ENCODE results near the gene LDLRAD4. TPM values are rescaled to one million over a fixed set of nuclear protein-coding genes. Genes with fewer than 3 reads are reported as not detected.

Gene LDLRAD4
- total and polyA plus RNA-seq, 9 of the 15 experiments (the other 6 are each of a cell fraction or from before 2014, with no cell fraction given) = 0.01 TPM; not detected in 8

GRCh38 chr18:13337369-13337768 lies 118.8 kb downstream of the LDLRAD4 start:
- H3K4me3 ChIP-seq = no peak overlapping the region
- H3K9me1 ChIP-seq (ENCODE audit: control insufficient read depth, insufficient read depth, low read length) = no peaks in the 10 kb centered on the region
- H3K36me3 ChIP-seq (ENCODE audit: control insufficient read depth, insufficient read depth, low read length) = no peaks in the 10 kb centered on the region
- no peak overlapping the region for H3K27ac ChIP-seq (ENCODE audit: extremely low read depth, low read depth, low read length)
- ChIA-PET CTCF (ENCODE audit: low intra/inter-chr PET ratio) (no interaction called here), POLR2A (no interaction called here)
- H3K4me2 ChIP-seq (ENCODE audit: insufficient read depth, low read length) = no peak overlapping the region
- no peak overlapping the region for H3K9ac ChIP-seq (ENCODE audit: insufficient read depth in 1 of 2, low read depth in 2 of 2, low read length in 2 of 2)
- H3K27me3 ChIP-seq (ENCODE audit: control insufficient read depth in 2 of 2, insufficient read depth in 2 of 2, low read length in 2 of 2) = no peaks in the 10 kb centered on the region; a peak in 1 of 5 replicates
- intact Hi-C loops (cut with micrococcal nuclease) = no loop called here
- H3K9me3 ChIP-seq (replicated peaks; ENCODE audit: control insufficient read depth, insufficient read depth, low read depth, low read length) = no peaks in the 10 kb centered on the region
- H4K20me1 ChIP-seq (replicated peaks; ENCODE audit: control insufficient read depth, insufficient read depth, low read length) = no peaks in the 10 kb centered on the region
- H2AFZ ChIP-seq (ENCODE audit: low read depth, low read length) = no peak overlapping the region
- WGBS (ENCODE audit: insufficient coverage, low coverage, missing lambda C conversion rate) = 0% methylated on average over 6 of the region's 6 CpGs
- in situ Hi-C loops (cut with MboI) = no loop called here
- no peaks in the 10 kb centered on the region for H3K79me2 ChIP-seq (ENCODE audit: control insufficient read depth, insufficient read depth, low read length)
- no peak for ATAC-seq
- DNase-seq (ENCODE audit: extremely low read depth in 1 of 4, low spot score in 3 of 4) = no peak
- BruUV-seq (replicated peaks) = no TSS peak
- TF ChIP-seq GTF2E2 (tag; IDR thresholded peaks at IDR 0.05) = no peak
- TF ChIP-seq RBM14 (IDR thresholded peaks at IDR 0.05; ENCODE audit: borderline replicate concordance, insufficient read depth, low read depth, low read length) = no peak
- TF ChIP-seq STAT5A (IDR thresholded peaks at IDR 0.05; ENCODE audit: borderline replicate concordance, low read length) = no peak
- TF ChIP-seq NCOR1 (IDR thresholded peaks at IDR 0.05) = no peak
- TF ChIP-seq NR0B1 (IDR thresholded peaks at IDR 0.05; ENCODE audit: partially characterized antibody) = no peak
- TF ChIP-seq SRF (CRISPR knock-in tag; IDR thresholded peaks at IDR 0.05) = no peak
- no peak for TF ChIP-seq MYNN (IDR thresholded peaks at IDR 0.05)
- TF ChIP-seq MYNN (CRISPR knock-in tag; IDR thresholded peaks at IDR 0.05) = no peak
- TF ChIP-seq ZBTB33 (CRISPR knock-in tag; IDR thresholded peaks at IDR 0.05) = no peak
- no peak for TF ChIP-seq EWSR1 (IDR thresholded peaks at IDR 0.05; ENCODE audit: borderline replicate concordance, low read depth, partially characterized antibody)
- no peak for TF ChIP-seq NFXL1 (CRISPR knock-in tag; IDR thresholded peaks at IDR 0.05)
- TF ChIP-seq ZNF398 (CRISPR knock-in tag; IDR thresholded peaks at IDR 0.05) = no peak
- TF ChIP-seq ZNF212 (CRISPR knock-in tag; IDR thresholded peaks at IDR 0.05) = no peak
- no peak for TF ChIP-seq NONO (IDR thresholded peaks at IDR 0.05; ENCODE audit: low read depth in 2 of 2, low read length in 1 of 2)
- no peak for TF ChIP-seq IFI16 (CRISPR knock-in tag; IDR thresholded peaks at IDR 0.05)
- TF ChIP-seq RCOR1 (IDR thresholded peaks at IDR 0.05; ENCODE audit: borderline replicate concordance in 1 of 2, low read depth in 2 of 2, low read length in 2 of 2) = no peak
- TF ChIP-seq ZSCAN29 (IDR thresholded peaks at IDR 0.05) = no peak
- TF ChIP-seq LARP7 (IDR thresholded peaks at IDR 0.05) = no peak
- FAIRE-seq = no peak
- H3K4me1 ChIP-seq (replicated peaks in 1 of 2; ENCODE audit: control insufficient read depth in 2 of 2, insufficient read depth in 2 of 2, low read length in 2 of 2) = no peaks in the 10 kb centered on the region

All from K562 (cell line).